Measurements from ENCODE around the gene MRPL36. TPM values are rescaled to one million over a fixed set of nuclear protein-coding genes. Genes with fewer than 3 reads are reported as not detected.

The MRPL36 gene
- total RNA-seq, 1 donor from 2014 or later = 26.2 TPM

- no peak for DNase-seq (ENCODE audit: low read depth)
Measured at GRCh38 chr5:1751026-1751863, 48.4 kb downstream of the MRPL36 start.

GRCh38 chr5:1750469-1750868 is 49.2 kb downstream of the MRPL36 start:
- no peak for DNase-seq (ENCODE audit: low read depth)

GRCh38 chr5:1749346-1750124 is 50.1 kb downstream of the MRPL36 start:
- no peak for DNase-seq (ENCODE audit: low read depth)

GRCh38 chr5:1748845-1749244 is 50.8 kb downstream of the MRPL36 start:
- no peak for DNase-seq (ENCODE audit: low read depth)

Other genes with a start within 250 kb of the MRPL36 start
- gene NDUFS6, start 1.6 kb upstream of the MRPL36 start, total RNA-seq = 45.0 and 63.0 TPM in 2 replicates
- not detected in 2 replicates for gene IRX4, start 83.1 kb upstream of the MRPL36 start, total RNA-seq

Measured in myocyte (in vitro differentiated cells).